Omental fat pad (tissue), 4 donors: Measurements from ENCODE around the gene ZNF605. TPM values are rescaled to one million over a fixed set of nuclear protein-coding genes. Genes with fewer than 3 reads are reported as not detected.
A peak's percentile ranks its signal among the peaks of the same experiment; 100 is the strongest.
"Not testable (repeated sequence)": the region's sequence is repeated elsewhere in the genome, so short reads cannot be mapped to it uniquely, and the experiment has no call there.

ENCODE experiments used
- ATAC-seq: fragments of 150-250 bp; one replicate; pipeline ENCODE4 v1.9.1; 2016; ENCODE audit warnings: mild to moderate bottlenecking, moderate library complexity; ENCODE audit not compliant: low FRiP score
- DNase-seq: peaks from one replicate; pipeline ENCODE4 v3.0.0-alpha.2; 2019; ENCODE audit warnings: low spot score
- total RNA-seq, 4 donors: library from RNA; depleted of rRNA; stranded (reverse); fragments of >200 nt; gene quantifications; one replicate each; pipeline ENCODE4 v1.1.0, GENCODE V29; 2016
- TF ChIP-seq, protein P1 (sequence below), 3 donors: fragments of 450-650 bp; IDR thresholded peaks; one replicate each; pipeline ENCODE4 v1.5.1; 2016 to 2017; ENCODE audit warnings: antibody characterized with exemption in 3 of 3, mild to moderate bottlenecking in 3 of 3, moderate library complexity in 2 of 3

ZNF605 gene
- 10 to 100 TPM in 1 of 4 donors, 1 to 10 TPM in 3; 4.7 to 17.0 (median 7.3) TPM for total RNA-seq

DNA sequence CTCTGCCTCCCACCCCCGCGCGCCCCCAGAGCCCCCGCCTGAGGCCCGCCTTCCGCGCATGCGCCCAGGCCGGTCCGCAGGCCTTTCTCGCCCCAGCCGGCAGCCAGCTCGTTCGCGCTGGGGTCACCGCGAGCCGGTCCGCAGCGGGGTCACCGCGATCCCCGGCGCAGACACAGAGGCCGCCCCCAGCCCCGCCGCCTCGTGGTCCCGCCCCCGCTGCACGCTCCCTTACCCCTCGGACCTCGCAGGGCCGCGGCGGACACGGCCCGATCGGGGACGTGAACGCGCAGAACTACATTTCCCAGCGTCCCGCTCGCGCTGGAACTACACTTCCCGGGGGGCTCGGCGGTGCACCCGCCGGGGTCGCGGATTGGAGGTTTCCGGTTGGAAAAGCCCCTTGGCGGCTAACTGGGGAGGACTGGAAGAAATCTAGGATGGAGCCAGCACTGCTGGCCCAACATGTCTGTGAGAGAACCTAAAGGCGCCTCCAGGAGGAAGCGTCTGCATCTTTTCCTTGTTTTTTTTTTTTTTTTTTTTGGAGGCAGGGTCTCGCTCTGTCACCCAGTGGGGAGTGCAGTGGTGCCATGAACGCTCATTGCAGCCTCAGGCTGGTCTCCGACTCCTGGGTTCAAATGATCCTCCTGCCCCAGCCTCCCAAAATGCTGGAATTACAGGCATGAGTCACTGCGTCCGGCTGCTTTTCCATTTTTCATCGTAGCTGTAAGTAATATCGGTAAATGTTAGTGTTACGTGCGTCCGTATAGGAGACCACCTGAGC is at the start of gene ZNF605:
TSS of gene ZNF605 (minus strand) at position 296 of the 778 bp plus-strand sequence. CDS start 10,671 bp downstream, outside the sequence.
- TF ChIP-seq, protein P1, sequence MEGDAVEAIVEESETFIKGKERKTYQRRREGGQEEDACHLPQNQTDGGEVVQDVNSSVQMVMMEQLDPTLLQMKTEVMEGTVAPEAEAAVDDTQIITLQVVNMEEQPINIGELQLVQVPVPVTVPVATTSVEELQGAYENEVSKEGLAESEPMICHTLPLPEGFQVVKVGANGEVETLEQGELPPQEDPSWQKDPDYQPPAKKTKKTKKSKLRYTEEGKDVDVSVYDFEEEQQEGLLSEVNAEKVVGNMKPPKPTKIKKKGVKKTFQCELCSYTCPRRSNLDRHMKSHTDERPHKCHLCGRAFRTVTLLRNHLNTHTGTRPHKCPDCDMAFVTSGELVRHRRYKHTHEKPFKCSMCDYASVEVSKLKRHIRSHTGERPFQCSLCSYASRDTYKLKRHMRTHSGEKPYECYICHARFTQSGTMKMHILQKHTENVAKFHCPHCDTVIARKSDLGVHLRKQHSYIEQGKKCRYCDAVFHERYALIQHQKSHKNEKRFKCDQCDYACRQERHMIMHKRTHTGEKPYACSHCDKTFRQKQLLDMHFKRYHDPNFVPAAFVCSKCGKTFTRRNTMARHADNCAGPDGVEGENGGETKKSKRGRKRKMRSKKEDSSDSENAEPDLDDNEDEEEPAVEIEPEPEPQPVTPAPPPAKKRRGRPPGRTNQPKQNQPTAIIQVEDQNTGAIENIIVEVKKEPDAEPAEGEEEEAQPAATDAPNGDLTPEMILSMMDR (IDR thresholded peaks at IDR 0.05), result no peak
- DNase-seq, result peak; percentile 53
- ATAC-seq, result peak; percentile 90

DNA sequence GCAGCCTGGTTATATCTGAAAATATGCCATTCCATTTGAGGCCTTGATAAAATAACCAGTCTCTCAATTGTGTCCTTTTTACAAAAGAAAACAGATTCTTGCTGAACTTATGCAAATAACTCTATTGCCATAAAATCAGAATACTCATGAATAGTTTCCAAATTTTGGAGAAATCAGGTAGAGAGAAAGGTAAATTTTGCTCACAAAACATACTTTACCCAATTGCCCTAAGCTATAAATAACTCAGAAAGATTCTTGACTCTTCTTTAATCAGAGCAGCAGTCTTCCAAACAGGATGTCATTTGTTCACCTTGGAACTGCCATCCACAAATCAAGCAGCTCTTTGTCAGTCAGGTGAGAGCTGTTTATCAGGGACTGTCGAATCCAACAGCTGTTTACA is 42.6 kb upstream of the ZNF605 start:
- ATAC-seq (no peak), DNase-seq (no peak)
- TF ChIP-seq, protein P1 (IDR thresholded peaks at IDR 0.05), result no peak

GRCh38 chr12:132986885-132987225 is 30.7 kb upstream of the ZNF605 start:
- no peak for DNase-seq
- ATAC-seq, result peak; percentile 22
- TF ChIP-seq, protein P1 (IDR thresholded peaks at IDR 0.05), result no peak

GRCh38 chr12:132986001-132986884 is 30.1 kb upstream of the ZNF605 start, which contains the start of gene ZNF26:
Gene ZNF26, plus strand, starts transcription at chr12:132986367. Its CDS starts 474 bp downstream, at chr12:132986841.
- TF ChIP-seq, protein P1 (IDR thresholded peaks at IDR 0.05), result no peak
- DNase-seq (peak; percentile 75), ATAC-seq (peak; percentile 97)

GRCh38 chr12:132976870-132977269 is 20.8 kb upstream of the ZNF605 start:
- not testable (repeated sequence) for DNase-seq, ATAC-seq

DNA sequence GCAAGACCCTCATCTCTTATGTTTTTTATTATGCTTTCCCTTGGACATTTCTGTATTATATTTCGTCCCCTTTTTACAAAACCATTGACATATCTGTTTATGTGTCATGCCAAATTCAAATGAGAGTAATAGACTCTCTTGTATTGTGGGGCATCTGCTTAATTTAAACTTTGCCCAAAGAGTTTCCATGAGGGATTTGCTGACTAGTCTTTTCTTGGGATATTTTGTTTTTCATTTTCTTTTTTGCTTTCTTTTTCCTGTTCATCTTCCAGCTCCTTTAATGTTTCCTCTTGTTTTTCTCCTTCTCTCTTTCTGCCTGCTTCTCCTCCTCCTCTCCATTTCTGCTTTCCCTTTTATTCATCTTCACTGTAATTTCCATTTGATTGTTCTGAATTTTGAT is 16.3 kb upstream of the ZNF605 start:
- ATAC-seq (no peak), DNase-seq (no peak)
- TF ChIP-seq, protein P1 (IDR thresholded peaks at IDR 0.05), result no peak

- DNase-seq, result no peak
- TF ChIP-seq, protein P1 (IDR thresholded peaks at IDR 0.05), result no peak
- no peak for ATAC-seq
These were observed 11.6 kb upstream of the ZNF605 start for GRCh38 chr12:132967736-132968135.
